GM21737 (cell line): ENCODE results near the gene HLCS.

Experiments
- ATAC-seq: cut with Tn5 transposase; IDR thresholded peaks from one replicate; pipeline ENCODE4 v1.9.1; 2021; ENCODE audit warnings: mild to moderate bottlenecking, moderate library complexity; ENCODE audit not compliant: unreplicated experiment

HLCS gene

GRCh38 chr21:36785615-36786014 is 180.9 kb downstream of the HLCS start:
- no peak for ATAC-seq

- ATAC-seq = no peak
These were observed 181.5 kb downstream of the HLCS start for GRCh38 chr21:36784947-36785346.

- no peak for ATAC-seq
These were observed 182.7 kb downstream of the HLCS start for GRCh38 chr21:36783612-36784374.

GRCh38 chr21:36780861-36781260 is 185.6 kb downstream of the HLCS start:
- ATAC-seq = no peak

DNA sequence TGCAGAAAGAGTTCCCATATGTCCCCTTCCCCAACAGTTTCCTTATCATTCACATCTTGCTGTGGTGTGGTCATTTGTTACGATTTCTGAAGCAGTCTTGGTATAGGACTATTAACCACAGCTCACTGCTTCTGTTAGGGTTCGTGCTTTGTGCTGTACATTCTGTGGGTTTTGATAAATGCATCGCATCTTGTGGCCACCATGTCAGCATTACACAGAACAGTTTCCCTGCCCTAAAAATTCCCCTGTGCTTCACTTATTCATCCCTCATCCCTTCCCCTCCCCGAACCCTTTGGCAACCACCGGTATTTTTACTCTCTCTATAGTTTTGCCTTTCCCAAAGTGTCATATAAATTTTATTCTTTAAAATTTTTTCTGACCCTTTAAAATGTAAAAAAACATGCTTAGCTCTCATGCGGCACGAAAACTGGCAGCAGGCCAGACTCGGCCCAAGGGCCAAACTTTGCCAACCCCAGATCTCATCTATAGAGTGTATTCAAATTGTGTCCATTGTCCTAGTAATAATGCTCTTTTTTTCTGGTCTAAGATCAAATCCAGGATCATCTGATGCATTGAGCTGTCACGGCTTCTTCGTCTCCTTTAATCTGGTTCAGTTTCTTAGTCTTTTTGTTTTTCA is 189.4 kb downstream of the HLCS start:
- no peak for ATAC-seq

GRCh38 chr21:36773995-36774394 is 192.5 kb downstream of the HLCS start:
- no peak for ATAC-seq

DNA sequence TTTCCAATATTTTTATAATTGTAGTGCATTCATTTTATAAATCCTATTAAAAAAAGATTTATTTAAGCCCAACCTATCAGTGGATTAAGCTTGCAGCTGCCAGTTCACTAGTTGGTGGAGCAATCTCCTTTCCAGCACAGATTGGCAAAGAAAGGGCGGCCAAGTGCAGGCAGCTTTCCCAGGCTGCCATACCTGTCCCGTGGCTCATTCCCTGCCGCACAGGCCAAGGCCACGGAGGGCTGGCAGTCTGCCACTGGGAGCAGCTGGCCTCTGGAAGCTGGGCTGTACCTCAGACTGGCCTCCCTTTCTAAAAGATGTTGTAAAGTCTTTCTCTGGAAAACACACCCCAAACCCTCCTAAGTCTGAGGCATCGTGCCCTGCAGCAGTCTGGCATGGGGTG is 193.4 kb downstream of the HLCS start:
- no peak for ATAC-seq

- no peak for ATAC-seq
These were observed 197.2 kb downstream of the HLCS start for GRCh38 chr21:36769051-36769839.

DNA sequence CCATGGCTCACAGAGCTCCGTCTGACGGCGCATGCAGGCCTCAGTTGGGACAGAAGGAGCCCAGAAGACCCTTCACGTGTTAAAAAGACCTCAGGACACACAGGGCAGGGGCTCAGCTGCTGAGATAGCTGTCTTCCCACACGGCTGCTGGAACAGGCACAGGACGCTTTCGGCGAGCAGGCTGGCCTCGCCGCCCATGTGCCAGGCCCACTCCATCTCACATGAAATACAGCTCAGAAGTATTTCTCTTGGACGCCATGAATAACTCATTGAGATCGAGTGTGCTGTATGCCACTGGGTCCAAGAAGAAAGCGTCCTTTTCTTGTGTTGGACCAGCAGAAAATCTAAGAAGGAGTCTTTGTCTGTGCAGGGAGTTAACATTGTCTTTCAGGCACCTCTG is 198.0 kb downstream of the HLCS start:
- no peak for ATAC-seq

GRCh38 chr21:36767096-36767495 is 199.4 kb downstream of the HLCS start:
- no peak for ATAC-seq

DNA sequence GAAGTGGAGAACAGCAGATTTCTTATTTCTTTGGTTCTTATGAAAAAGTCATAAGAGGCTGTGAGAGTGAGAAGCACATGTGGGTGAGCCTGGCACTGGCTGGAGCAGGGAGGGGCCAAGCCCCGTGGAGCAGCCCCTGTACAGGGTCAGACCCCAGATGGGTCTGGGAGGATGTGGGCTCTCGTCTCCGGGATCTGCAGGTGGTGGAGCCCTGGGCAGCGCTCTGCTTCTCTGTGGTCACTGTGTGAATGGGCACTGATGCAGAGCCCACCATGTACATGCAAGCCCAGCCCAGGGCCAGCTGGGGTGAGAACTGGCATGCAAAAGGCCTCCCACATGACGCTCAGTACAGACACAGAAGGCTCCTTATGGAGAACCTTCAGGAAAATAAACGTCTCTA is 200.0 kb downstream of the HLCS start:
- no peak for ATAC-seq

DNA sequence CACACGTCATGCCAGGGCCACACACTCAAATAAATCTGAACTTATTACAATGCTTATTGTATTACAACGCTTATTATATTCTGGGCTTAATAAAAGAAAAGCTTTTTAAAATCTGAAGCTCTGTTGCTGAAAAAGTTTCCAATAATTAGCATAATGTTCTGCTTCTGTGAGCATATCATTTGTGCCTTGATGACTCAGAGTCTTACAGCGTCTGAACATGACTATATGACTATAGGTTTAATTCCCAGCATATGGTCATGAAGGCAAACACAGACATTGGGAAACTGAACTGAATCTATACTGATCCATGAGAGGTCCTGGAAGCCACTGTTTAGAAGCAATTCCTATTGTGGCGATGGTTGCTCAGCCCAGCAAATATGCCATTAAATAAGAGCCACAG is 201.2 kb downstream of the HLCS start:
- ATAC-seq = no peak

- ATAC-seq = no peak
These were observed 203.2 kb downstream of the HLCS start for GRCh38 chr21:36763305-36763704.

DNA sequence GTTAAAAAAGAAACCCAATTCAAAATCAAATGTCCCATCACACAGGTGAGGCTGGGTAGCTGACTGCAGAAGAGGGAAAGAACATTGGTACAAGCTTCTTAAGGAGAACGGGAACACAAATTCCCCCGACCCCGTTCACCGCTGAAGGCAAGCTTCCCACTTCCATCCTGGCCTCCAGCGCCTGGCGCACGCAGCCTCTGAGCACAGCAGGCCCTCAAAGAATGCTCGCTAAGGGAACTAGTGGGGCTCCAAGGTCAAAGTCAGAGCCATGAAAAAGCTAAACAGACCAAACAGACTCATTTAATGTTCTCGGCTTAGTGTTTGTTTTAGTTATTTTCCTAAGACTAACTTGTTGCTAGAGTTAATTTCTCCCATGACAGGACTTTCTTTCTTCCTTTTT is 203.8 kb downstream of the HLCS start:
- no peak for ATAC-seq

DNA sequence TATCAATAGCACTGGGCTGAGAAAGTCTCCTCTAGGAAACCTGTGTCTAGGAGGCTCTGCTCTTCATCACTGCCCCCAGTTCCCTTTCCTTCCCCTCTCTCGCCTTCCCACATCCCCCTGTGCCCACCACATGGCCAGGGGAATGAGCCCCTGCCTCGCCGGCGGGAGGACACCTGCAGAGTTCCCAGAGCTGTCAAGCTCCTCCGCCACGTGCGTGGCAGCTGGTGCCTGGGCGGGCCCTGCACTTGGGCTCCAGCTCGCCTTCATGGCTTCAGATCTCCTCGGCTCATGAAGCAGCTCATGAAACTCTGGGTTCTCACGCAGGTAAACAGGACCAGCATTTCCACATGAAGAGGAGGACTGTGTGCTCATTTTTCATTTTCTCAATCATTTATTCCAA is 204.8 kb downstream of the HLCS start:
- ATAC-seq = no peak

GRCh38 chr21:36759348-36760083 is 207.0 kb downstream of the HLCS start:
- ATAC-seq = no peak

- no peak for ATAC-seq
These were observed 209.3 kb downstream of the HLCS start for GRCh38 chr21:36757196-36757595.

GRCh38 chr21:36756527-36756926 is 209.9 kb downstream of the HLCS start:
- ATAC-seq = no peak

DNA sequence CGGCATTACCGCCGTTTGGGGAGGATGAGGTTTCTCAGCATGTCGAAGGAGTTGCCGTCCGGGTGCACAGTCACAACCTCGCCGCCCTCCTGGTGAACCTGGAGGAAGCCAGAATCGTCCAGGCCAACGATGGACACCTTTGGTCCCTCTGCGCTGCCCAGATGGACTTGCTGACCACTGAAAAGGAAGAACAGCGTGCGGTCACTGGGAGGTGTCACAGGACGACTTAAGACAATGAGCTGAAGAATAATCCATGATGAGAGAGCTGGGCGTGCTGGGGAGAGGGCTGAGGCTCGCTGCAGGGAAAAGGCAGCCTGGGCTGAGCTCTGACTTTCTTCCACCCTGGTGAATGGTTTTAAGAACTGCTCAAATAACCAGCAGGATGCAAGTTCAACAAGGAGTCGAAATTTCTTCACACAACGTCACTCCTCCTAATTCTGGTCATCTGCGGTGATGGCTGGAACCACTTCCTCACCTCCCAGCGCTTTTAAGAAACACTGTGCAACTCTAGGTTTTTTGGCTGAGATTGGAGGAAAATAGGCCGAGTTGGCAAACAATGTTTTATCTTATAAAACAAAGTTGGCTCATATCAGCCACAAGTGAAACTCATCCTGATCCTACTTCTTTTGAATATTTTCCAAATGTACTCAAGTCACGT is 212.1 kb downstream of the HLCS start:
- no peak for ATAC-seq

DNA sequence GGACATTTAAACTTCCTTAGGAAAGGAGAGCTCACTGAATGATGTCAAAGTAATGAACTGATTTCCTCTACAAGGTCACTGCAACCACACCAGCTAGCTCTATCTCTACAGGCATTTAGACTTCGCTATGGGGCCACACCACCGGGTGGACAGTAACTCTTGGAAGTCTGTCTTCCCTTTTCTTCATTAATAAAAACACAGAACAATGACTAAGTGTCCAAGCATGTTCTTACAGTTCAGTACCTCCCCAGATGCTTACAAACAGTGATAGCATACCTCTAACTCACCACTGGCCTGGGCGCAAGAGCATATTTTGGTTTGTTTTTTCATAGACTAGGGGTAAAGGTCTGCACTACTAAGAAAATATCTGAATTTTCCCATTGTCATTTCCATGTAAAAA is 212.9 kb downstream of the HLCS start:
- ATAC-seq = no peak

- no peak for ATAC-seq
These were observed 215.1 kb downstream of the HLCS start for GRCh38 chr21:36751383-36751782.
